HG02798 (cell line): ENCODE measurements around the gene PLCB4.

Experiments
- ATAC-seq: cut with Tn5 transposase; IDR thresholded peaks from one replicate; pipeline ENCODE4 v1.9.1; 2021; ENCODE audit warnings: mild to moderate bottlenecking; ENCODE audit not compliant: unreplicated experiment, poor library complexity

Gene PLCB4

DNA sequence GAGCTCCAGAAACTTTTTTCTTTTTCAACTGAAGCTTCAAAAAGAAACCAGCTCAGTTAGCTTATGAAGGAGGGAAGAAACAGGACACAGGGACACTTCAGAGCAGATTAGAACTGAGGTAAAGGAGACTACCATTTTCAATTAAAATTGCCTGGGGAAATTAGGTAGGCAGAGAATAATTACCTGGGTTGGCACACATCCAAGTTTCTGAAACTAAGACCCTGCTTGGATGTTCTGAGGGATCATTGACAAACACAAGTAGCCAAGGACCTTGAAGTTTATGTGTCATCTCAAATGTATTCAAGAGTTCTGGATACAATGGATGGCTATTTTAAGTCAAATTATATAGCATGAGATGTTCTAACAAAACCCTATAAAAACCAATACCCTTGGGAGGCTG is 137.6 kb downstream of the PLCB4 start:
- no peak for ATAC-seq

GRCh38 chr20:9207253-9207652 is 138.4 kb downstream of the PLCB4 start:
- ATAC-seq, result no peak

GRCh38 chr20:9210356-9210755 is 141.5 kb downstream of the PLCB4 start:
- no peak for ATAC-seq

GRCh38 chr20:9211016-9211760 is 142.3 kb downstream of the PLCB4 start:
- ATAC-seq, result no peak

DNA sequence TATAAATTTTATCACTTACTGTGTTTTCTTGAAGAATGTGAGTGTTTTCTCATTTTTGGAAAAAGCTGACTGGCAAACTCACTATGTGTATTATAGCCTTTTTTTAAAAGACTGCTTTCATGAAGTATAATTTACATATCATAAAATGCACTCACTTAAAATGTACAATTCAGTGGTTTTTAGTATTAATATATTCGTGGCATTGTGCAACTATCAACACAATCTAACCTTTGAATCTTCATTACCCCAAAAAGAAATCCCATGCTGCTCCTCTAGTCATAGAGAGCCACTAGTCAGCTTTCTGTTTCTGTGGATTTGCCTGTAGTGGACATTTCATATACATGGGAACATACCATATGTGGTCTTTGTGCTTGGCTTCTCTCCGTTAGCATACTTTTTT is 143.8 kb downstream of the PLCB4 start:
- ATAC-seq, result no peak

GRCh38 chr20:9214685-9215084 is 145.8 kb downstream of the PLCB4 start:
- no peak for ATAC-seq

DNA sequence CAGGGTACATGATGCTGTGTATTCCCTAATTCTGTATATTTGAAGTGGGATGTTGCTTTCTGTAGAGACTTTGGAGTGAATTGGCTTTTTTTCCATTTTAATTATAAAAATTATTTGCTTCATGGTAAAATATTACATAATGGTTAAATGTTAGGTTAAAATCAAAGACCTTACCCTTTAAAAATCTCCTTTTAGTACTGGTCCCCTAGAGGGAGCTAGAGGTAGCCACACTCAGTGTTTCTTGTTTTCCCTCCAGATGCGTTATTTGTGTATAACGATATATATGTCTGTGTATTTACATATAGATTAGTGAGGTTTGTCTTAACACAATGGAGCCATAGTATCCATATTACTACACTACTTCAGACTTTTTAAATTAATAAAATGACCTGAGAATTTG is 146.7 kb downstream of the PLCB4 start:
- ATAC-seq, result no peak

- no peak for ATAC-seq
These were observed 149.7 kb downstream of the PLCB4 start for GRCh38 chr20:9218531-9218961.

DNA sequence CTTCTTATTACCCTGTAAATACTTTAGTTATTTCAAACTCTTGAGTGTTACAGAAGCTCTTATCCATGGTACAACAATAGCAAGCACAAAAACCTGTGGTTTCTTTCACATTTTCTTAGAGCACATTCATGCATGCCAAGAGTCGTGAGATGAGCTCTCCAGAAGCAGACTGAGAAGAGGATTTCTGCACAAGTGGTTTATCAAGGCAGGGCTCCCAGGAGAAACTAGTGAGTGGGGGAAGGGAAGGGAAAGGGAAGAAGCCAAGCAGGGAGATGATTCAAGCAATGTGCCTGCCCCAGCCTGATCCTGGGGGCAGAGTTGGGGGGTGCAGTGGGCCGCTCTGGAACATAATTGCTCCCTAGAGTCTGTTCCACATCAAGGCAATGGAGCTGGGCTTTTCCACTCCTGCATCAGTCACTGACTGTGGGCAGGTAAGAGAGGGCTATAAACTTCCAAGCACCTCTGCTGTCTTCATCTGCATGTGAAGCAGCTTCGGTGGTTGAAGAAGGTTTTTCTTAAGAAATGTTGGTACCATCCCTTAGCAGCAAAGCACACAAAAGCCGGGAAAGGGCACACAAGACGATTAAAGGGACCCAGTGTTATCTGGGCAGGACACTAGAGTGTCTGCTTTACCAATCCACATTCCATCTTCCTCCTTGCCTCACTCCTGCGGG is 152.1 kb downstream of the PLCB4 start:
- no peak for ATAC-seq

DNA sequence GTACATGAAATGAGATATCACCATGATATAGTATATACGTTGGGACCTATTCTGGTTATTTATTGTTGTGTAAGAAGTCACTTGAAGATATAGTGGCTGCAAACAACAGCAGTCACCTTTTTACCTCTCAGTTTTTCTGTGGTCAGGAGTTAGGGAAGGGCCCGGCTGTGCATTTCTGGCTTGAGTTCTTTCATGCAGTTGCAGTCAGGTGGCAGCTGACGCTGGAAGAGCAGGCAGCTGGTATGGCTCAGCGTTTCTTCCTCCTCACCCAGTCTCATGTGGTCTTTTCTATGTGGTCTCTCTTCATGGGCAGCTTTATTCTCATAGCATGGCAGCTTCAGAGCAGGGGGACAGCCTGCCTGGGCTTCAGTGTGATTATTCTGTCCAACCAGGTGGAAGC is 154.4 kb downstream of the PLCB4 start:
- no peak for ATAC-seq

GRCh38 chr20:9225879-9226278 is 157.0 kb downstream of the PLCB4 start:
- ATAC-seq, result no peak

GRCh38 chr20:9227896-9228615 is 159.2 kb downstream of the PLCB4 start:
- no peak for ATAC-seq

GRCh38 chr20:9228774-9229450 is 160.0 kb downstream of the PLCB4 start:
- no peak for ATAC-seq

DNA sequence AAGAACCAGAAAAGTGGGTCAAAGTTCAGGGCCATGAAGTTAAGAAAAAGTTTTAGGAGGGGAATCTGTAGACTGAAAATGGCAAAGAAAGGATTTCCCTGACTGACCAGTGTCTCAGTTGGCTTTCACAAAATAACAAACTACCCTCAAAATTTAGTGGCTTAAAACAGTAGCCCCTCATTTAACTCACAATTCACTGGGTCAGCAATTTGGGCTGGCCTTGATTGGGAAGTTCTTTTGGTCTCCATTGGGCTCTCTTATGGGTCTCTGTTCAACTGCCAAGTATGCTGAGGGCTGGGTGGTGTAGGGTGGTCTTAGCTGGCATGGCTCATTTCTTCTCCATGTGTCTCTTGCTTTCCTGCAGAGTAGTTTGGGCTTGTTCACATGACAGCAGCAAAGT is 161.5 kb downstream of the PLCB4 start:
- ATAC-seq, result no peak

GRCh38 chr20:9233804-9234203 is 164.9 kb downstream of the PLCB4 start:
- ATAC-seq, result no peak

DNA sequence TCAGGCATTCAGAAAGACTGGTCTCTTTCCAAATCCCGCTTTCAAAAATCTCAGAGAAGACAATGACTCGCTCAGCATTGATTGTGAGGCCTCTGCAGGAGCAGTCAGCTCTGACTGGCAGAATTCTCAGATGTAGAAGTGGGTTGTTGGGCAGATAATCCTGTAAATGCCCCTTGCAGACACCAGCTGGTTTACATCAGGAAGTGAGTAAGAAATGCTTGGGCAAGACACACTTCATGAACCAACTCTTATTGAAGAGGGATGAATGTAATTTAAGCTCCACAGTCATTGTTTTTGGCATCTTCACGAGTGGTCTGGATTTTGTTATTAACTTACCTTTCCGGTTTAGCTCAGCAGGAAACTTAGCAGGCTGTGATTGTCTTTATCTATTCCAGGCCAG is 166.6 kb downstream of the PLCB4 start:
- ATAC-seq, result no peak

GRCh38 chr20:9236458-9236857 is 167.6 kb downstream of the PLCB4 start:
- ATAC-seq, result no peak

DNA sequence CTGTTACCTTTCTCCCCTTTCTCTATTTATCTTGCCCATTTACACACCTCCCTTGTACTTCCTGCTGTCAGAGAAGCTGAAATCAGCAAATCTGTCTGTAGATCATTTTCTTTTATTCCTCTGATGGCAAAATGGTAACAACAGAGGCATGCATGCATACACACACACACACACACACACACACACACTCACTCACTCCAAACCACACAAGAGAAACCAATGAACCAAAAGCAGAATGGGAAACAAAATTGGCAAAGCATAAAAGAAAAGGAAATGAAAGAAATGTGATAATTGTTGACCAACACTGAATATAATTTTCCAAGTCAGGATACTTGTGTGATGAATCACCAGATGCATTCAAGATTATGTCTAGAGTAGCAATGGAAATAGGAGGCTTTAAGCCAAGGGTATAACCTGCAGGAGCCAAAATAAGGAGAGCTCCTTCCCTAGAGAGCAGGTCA is 172.4 kb downstream of the PLCB4 start:
- no peak for ATAC-seq

- no peak for ATAC-seq
These were observed 173.0 kb downstream of the PLCB4 start for GRCh38 chr20:9241721-9242427.

- ATAC-seq, result no peak
These were observed 175.1 kb downstream of the PLCB4 start for GRCh38 chr20:9243986-9244385.
